Measurements from ENCODE around the gene FUT8.

Gene FUT8

GRCh38 chr14:65552724-65553123 lies 140.2 kb downstream of the FUT8 start:
- ATAC-seq: no peak
- TF ChIP-seq ESRRG (CRISPR knock-in tag; IDR thresholded peaks at IDR 0.05): no peak
- TF ChIP-seq ZFP3 (CRISPR knock-in tag; IDR thresholded peaks at IDR 0.05): no peak
- TF ChIP-seq ZNF565 (CRISPR knock-in tag; conservative IDR thresholded peaks at IDR 0.05; ENCODE audit: low read depth): no peak
- TF ChIP-seq ZNF8 (CRISPR knock-in tag; IDR thresholded peaks at IDR 0.05): no peak
- TF ChIP-seq, protein P1, sequence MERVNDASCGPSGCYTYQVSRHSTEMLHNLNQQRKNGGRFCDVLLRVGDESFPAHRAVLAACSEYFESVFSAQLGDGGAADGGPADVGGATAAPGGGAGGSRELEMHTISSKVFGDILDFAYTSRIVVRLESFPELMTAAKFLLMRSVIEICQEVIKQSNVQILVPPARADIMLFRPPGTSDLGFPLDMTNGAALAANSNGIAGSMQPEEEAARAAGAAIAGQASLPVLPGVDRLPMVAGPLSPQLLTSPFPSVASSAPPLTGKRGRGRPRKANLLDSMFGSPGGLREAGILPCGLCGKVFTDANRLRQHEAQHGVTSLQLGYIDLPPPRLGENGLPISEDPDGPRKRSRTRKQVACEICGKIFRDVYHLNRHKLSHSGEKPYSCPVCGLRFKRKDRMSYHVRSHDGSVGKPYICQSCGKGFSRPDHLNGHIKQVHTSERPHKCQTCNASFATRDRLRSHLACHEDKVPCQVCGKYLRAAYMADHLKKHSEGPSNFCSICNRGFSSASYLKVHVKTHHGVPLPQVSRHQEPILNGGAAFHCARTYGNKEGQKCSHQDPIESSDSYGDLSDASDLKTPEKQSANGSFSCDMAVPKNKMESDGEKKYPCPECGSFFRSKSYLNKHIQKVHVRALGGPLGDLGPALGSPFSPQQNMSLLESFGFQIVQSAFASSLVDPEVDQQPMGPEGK (CRISPR knock-in tag; IDR thresholded peaks at IDR 0.05; ENCODE audit: borderline replicate concordance): no peak
- TF ChIP-seq, protein P2, sequence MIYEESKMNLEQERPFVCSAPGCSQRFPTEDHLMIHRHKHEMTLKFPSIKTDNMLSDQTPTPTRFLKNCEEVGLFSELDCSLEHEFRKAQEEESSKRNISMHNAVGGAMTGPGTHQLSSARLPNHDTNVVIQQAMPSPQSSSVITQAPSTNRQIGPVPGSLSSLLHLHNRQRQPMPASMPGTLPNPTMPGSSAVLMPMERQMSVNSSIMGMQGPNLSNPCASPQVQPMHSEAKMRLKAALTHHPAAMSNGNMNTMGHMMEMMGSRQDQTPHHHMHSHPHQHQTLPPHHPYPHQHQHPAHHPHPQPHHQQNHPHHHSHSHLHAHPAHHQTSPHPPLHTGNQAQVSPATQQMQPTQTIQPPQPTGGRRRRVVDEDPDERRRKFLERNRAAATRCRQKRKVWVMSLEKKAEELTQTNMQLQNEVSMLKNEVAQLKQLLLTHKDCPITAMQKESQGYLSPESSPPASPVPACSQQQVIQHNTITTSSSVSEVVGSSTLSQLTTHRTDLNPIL (CRISPR knock-in tag; IDR thresholded peaks at IDR 0.05; ENCODE audit: low read depth): no peak
- no peak for TF ChIP-seq RARB (CRISPR knock-in tag; IDR thresholded peaks at IDR 0.05)
- no peak for TF ChIP-seq CSRNP3 (CRISPR knock-in tag; IDR thresholded peaks at IDR 0.05)
- no peak for TF ChIP-seq ARNTL (CRISPR knock-in tag; IDR thresholded peaks at IDR 0.05; ENCODE audit: borderline replicate concordance, low read depth)
- TF ChIP-seq, protein P3, sequence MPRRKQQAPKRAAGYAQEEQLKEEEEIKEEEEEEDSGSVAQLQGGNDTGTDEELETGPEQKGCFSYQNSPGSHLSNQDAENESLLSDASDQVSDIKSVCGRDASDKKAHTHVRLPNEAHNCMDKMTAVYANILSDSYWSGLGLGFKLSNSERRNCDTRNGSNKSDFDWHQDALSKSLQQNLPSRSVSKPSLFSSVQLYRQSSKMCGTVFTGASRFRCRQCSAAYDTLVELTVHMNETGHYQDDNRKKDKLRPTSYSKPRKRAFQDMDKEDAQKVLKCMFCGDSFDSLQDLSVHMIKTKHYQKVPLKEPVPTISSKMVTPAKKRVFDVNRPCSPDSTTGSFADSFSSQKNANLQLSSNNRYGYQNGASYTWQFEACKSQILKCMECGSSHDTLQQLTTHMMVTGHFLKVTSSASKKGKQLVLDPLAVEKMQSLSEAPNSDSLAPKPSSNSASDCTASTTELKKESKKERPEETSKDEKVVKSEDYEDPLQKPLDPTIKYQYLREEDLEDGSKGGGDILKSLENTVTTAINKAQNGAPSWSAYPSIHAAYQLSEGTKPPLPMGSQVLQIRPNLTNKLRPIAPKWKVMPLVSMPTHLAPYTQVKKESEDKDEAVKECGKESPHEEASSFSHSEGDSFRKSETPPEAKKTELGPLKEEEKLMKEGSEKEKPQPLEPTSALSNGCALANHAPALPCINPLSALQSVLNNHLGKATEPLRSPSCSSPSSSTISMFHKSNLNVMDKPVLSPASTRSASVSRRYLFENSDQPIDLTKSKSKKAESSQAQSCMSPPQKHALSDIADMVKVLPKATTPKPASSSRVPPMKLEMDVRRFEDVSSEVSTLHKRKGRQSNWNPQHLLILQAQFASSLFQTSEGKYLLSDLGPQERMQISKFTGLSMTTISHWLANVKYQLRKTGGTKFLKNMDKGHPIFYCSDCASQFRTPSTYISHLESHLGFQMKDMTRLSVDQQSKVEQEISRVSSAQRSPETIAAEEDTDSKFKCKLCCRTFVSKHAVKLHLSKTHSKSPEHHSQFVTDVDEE (CRISPR knock-in tag; IDR thresholded peaks at IDR 0.05): no peak
- no peak for TF ChIP-seq CSDC2 (CRISPR knock-in tag; IDR thresholded peaks at IDR 0.05)
- TF ChIP-seq ZC3H10 (CRISPR knock-in tag; IDR thresholded peaks at IDR 0.05): no peak
- no peak for TF ChIP-seq ISL1 (CRISPR knock-in tag; IDR thresholded peaks at IDR 0.05)
- TF ChIP-seq, protein P4, sequence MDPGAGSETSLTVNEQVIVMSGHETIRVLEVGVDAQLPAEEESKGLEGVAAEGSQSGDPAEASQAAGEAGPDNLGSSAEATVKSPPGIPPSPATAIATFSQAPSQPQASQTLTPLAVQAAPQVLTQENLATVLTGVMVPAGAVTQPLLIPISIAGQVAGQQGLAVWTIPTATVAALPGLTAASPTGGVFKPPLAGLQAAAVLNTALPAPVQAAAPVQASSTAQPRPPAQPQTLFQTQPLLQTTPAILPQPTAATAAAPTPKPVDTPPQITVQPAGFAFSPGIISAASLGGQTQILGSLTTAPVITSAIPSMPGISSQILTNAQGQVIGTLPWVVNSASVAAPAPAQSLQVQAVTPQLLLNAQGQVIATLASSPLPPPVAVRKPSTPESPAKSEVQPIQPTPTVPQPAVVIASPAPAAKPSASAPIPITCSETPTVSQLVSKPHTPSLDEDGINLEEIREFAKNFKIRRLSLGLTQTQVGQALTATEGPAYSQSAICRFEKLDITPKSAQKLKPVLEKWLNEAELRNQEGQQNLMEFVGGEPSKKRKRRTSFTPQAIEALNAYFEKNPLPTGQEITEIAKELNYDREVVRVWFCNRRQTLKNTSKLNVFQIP (CRISPR knock-in tag; IDR thresholded peaks at IDR 0.05; ENCODE audit: borderline replicate concordance, low read depth): no peak
- TF ChIP-seq TOX (CRISPR knock-in tag; IDR thresholded peaks at IDR 0.05; ENCODE audit: borderline replicate concordance): no peak
- no peak for TF ChIP-seq PPARA (CRISPR knock-in tag; IDR thresholded peaks at IDR 0.05; ENCODE audit: borderline replicate concordance)
- no peak for TF ChIP-seq TCF4 (CRISPR knock-in tag; IDR thresholded peaks at IDR 0.05; ENCODE audit: borderline replicate concordance)

DNA sequence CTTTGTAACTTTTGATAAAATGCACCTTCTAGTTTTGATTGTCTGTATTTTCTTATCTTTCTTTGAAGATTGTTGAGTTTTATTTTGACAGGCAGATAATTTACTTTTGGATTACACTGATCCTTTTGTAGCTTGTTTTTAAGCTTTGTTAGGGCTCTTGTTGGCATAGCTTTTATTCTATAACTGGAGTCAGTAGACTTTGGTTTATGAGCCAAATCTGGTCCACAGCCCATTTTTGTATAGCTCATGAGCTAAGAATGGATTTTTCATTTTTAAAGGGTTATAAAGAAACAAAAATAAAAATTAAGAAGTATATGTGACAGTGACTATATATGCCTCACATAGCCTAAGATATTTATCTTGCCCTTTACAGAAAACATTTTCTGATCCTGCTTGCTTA lies 142.3 kb downstream of the FUT8 start:
- no peak for ATAC-seq
- TF ChIP-seq ISL1 (CRISPR knock-in tag; IDR thresholded peaks at IDR 0.05) (no peak), TCF4 (CRISPR knock-in tag; IDR thresholded peaks at IDR 0.05; ENCODE audit: borderline replicate concordance) (no peak), ZNF70 (CRISPR knock-in tag; IDR thresholded peaks at IDR 0.05) (no peak), TOX (CRISPR knock-in tag; IDR thresholded peaks at IDR 0.05; ENCODE audit: borderline replicate concordance) (no peak), ESRRG (CRISPR knock-in tag; IDR thresholded peaks at IDR 0.05) (no peak), CSRNP3 (CRISPR knock-in tag; IDR thresholded peaks at IDR 0.05) (no peak)

- no peak for TF ChIP-seq ESRRG (CRISPR knock-in tag; IDR thresholded peaks at IDR 0.05)
- no peak for ATAC-seq
Observed at GRCh38 chr14:65555358-65555757, 142.8 kb downstream of the FUT8 start.
